ENCODE data around the gene GLI3.

GLI3 gene

DNA sequence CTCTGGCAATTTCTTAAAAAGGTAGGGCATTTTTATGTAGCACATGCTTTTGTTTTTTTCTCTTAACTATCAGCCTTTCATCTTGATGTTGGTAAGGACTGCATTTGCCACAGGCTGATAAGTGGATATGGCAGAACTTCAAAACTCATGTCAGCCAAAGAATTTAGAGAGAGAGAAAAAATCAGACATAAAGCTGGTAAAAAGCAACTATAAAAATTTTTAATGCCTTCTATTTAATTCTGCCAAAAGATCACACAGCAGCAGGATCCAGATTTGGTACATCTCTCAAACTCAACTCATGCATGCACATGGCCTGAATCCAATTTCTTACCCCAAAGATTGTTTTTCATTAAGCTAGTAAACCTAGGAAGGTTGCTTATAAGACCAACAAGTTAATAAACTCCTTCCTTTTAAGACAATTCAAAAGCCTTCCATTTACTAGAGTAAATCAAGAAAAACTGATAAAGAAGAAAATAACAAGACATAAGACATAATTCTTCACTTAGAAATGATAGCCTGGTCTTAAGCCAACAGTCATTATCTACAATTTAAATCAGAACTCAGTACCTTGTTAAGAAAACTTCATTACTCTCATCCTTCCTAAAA is 69.3 kb downstream of the GLI3 start:
- Histone ChIP-seq H3K4me1 (ENCODE audit: control insufficient read depth in 2 of 2, insufficient read depth in 2 of 2, low read length in 2 of 2) (no peaks in the 10 kb centered on the region), H3K27ac (ENCODE audit: low read depth in 2 of 2, low read length in 2 of 2) (no peak overlapping the region), H3K4me3 (ENCODE audit: low read length in 2 of 2) (no peak overlapping the region), H3K9me3 (ENCODE audit: control insufficient read depth in 2 of 2, low read length in 2 of 2) (no peaks in the 10 kb centered on the region), H3K36me3 (ENCODE audit: control insufficient read depth in 2 of 2, insufficient read depth in 2 of 2, low read length in 2 of 2) (no peaks in the 10 kb centered on the region), H3K9ac (ENCODE audit: low read depth in 1 of 2, low read length in 2 of 2) (no peak overlapping the region), H3K27me3 (ENCODE audit: control insufficient read depth in 2 of 2, insufficient read depth in 2 of 2, low read length in 2 of 2) (no peaks in the 10 kb centered on the region)

DNA sequence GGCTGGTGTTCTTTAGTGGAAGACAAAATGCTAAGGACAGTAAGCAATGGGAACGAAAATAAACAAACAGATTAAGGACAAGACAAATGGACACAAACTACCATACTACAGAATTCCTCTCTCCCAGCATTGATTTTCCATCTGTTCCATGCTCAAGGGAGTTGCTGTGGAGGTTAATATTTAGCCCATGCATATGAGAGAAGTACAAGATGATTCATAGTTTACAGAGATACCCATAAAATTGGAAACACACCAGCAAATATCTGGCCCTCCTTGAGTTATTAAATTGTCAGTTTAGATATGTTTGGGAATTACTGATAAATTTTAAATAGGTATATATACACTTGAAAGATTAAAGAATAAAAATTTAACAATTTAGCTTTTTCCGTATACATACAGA is 69.8 kb downstream of the GLI3 start:
- Histone ChIP-seq H3K36me3 (ENCODE audit: control insufficient read depth in 2 of 2, insufficient read depth in 2 of 2, low read length in 2 of 2) (no peaks in the 10 kb centered on the region), H3K9ac (ENCODE audit: low read depth in 1 of 2, low read length in 2 of 2) (no peak overlapping the region), H3K27me3 (ENCODE audit: control insufficient read depth in 2 of 2, insufficient read depth in 2 of 2, low read length in 2 of 2) (no peaks in the 10 kb centered on the region), H3K4me3 (ENCODE audit: low read length in 2 of 2) (no peak overlapping the region), H3K4me1 (ENCODE audit: control insufficient read depth in 2 of 2, insufficient read depth in 2 of 2, low read length in 2 of 2) (no peaks in the 10 kb centered on the region), H3K9me3 (ENCODE audit: control insufficient read depth in 2 of 2, low read length in 2 of 2) (no peaks in the 10 kb centered on the region), H3K27ac (ENCODE audit: low read depth in 2 of 2, low read length in 2 of 2) (no peak overlapping the region)

DNA sequence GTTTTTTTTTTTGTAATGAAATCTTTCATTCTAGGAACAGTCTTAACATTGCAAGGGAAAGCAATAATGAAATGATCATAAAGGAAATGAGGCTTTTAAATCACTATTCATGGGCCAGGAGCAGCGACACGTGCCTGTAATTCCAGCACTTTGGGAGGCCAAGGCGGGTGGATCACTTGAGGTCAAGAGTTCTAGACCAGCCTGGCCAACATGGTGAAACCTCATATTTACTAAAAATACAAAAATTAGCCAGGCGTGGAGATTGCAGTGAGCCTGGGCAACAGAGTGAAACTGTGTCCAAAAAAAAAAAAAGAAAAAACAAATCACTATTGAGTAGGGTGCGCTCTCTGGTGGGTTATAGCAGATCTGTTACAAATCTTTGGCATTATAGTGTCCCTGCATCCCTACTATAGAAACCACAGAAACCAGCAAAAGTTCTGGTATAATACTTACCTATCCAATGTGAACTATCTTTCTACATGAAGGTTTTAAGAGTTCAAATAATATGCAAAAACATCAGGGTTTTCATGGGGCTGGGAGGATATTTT is 72.1 kb downstream of the GLI3 start:
- no peaks in the 10 kb centered on the region for H3K27me3 ChIP-seq (ENCODE audit: control insufficient read depth in 2 of 2, insufficient read depth in 2 of 2, low read length in 2 of 2)
- H3K9me3 ChIP-seq (ENCODE audit: control insufficient read depth in 2 of 2, low read length in 2 of 2), result no peaks in the 10 kb centered on the region
- no peak overlapping the region for H3K27ac ChIP-seq (ENCODE audit: low read depth in 2 of 2, low read length in 2 of 2)
- no peaks in the 10 kb centered on the region for H3K4me1 ChIP-seq (ENCODE audit: control insufficient read depth in 2 of 2, insufficient read depth in 2 of 2, low read length in 2 of 2)
- H3K4me3 ChIP-seq (ENCODE audit: low read length in 2 of 2), result no peak overlapping the region
- H3K9ac ChIP-seq (ENCODE audit: low read depth in 1 of 2, low read length in 2 of 2), result no peak overlapping the region
- no peaks in the 10 kb centered on the region for H3K36me3 ChIP-seq (ENCODE audit: control insufficient read depth in 2 of 2, insufficient read depth in 2 of 2, low read length in 2 of 2)

DNA sequence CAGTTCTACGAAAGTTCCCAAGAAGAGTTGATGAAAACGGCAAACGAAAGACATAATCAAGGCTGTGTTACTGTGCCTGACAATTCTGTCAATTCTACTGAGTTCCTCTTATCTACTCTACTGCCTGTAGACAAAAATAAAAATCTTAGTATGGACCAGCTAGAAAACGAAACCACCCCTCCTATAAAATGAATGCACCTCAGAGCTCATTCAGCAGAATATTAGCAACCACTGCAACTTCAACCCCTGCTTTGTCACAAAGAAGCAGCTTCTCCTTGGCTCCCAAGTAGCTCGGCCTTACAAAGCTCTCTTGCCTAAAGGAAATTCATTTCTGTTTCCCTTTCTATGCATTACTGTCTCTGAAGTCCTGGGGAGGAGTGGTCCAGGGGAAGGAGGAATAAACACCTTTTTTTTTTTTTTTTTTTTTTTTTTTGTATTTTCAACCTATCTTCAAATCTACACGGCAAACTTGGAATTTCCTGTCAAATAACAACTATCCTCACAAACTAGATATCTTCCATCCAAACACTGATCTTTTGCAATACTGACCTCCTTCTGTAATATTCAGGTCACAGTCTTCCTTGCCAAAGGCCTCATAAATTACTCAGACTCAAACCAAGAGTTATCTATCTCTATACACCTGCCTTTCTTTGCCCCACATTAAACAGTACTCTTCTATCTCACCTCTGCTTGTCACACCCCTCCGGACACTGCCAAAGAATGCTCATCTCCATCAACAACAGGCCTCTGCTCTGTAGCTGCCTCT is 74.3 kb downstream of the GLI3 start:
- no peak overlapping the region for H3K27ac ChIP-seq (ENCODE audit: low read depth in 2 of 2, low read length in 2 of 2)
- no peak overlapping the region for H3K4me3 ChIP-seq (ENCODE audit: low read length in 2 of 2)
- H3K9ac ChIP-seq (ENCODE audit: low read depth in 1 of 2, low read length in 2 of 2), result no peak overlapping the region
- H3K9me3 ChIP-seq (ENCODE audit: control insufficient read depth in 2 of 2, low read length in 2 of 2), result no peaks in the 10 kb centered on the region
- H3K4me1 ChIP-seq (ENCODE audit: control insufficient read depth in 2 of 2, insufficient read depth in 2 of 2, low read length in 2 of 2), result no peaks in the 10 kb centered on the region
- H3K36me3 ChIP-seq (ENCODE audit: control insufficient read depth in 2 of 2, insufficient read depth in 2 of 2, low read length in 2 of 2), result no peaks in the 10 kb centered on the region
- H3K27me3 ChIP-seq (ENCODE audit: control insufficient read depth in 2 of 2, insufficient read depth in 2 of 2, low read length in 2 of 2), result no peaks in the 10 kb centered on the region

DNA sequence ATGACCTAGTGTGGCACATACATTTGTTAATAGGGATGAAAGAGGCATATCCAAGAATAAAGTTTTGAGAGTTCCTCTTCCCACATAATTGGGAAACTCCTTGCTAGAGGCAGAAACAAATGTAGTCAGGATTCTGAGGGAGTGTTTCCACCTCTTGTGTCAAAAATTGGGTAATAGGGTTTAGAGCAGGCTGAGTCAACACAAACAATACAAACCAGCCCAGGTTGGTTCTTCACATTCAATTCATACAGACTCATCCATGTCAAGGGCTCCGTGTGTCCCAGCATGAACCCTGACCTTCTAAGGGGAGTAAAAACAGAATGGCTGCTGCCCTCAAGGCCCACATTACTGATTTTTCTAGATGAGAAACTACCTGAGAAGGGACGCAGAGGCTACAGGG is 75.3 kb downstream of the GLI3 start:
- no peaks in the 10 kb centered on the region for H3K27me3 ChIP-seq (ENCODE audit: control insufficient read depth in 2 of 2, insufficient read depth in 2 of 2, low read length in 2 of 2)
- H3K27ac ChIP-seq (ENCODE audit: low read depth in 2 of 2, low read length in 2 of 2), result no peak overlapping the region
- no peaks in the 10 kb centered on the region for H3K4me1 ChIP-seq (ENCODE audit: control insufficient read depth in 2 of 2, insufficient read depth in 2 of 2, low read length in 2 of 2)
- no peaks in the 10 kb centered on the region for H3K36me3 ChIP-seq (ENCODE audit: control insufficient read depth in 2 of 2, insufficient read depth in 2 of 2, low read length in 2 of 2)
- H3K4me3 ChIP-seq (ENCODE audit: low read length in 2 of 2), result no peak overlapping the region
- H3K9me3 ChIP-seq (ENCODE audit: control insufficient read depth in 2 of 2, low read length in 2 of 2), result no peaks in the 10 kb centered on the region
- H3K9ac ChIP-seq (ENCODE audit: low read depth in 1 of 2, low read length in 2 of 2), result no peak overlapping the region

DNA sequence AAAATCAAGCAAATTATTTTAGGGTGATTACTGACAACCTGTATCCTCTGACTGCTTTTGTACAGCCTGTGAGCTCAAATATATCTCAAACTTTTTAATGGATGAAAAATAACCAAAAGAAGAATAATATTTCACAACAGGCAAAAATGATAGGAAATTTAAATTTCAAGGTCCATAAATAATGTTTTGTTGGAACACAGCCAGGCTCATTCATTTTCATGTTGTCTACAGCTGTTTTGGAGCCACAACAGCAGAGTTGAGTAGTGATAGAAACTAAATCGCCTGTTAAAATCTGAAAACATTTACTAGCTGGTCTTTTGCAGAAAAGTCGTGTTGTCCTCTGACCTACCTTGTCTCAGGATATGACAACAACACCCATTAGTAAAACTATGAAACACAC is 75.9 kb downstream of the GLI3 start:
- Histone ChIP-seq H3K9ac (ENCODE audit: low read depth in 1 of 2, low read length in 2 of 2) (no peak overlapping the region), H3K27me3 (ENCODE audit: control insufficient read depth in 2 of 2, insufficient read depth in 2 of 2, low read length in 2 of 2) (no peaks in the 10 kb centered on the region), H3K9me3 (ENCODE audit: control insufficient read depth in 2 of 2, low read length in 2 of 2) (no peaks in the 10 kb centered on the region), H3K27ac (ENCODE audit: low read depth in 2 of 2, low read length in 2 of 2) (no peak overlapping the region), H3K4me1 (ENCODE audit: control insufficient read depth in 2 of 2, insufficient read depth in 2 of 2, low read length in 2 of 2) (no peaks in the 10 kb centered on the region), H3K4me3 (ENCODE audit: low read length in 2 of 2) (no peak overlapping the region), H3K36me3 (ENCODE audit: control insufficient read depth in 2 of 2, insufficient read depth in 2 of 2, low read length in 2 of 2) (no peaks in the 10 kb centered on the region)

DNA sequence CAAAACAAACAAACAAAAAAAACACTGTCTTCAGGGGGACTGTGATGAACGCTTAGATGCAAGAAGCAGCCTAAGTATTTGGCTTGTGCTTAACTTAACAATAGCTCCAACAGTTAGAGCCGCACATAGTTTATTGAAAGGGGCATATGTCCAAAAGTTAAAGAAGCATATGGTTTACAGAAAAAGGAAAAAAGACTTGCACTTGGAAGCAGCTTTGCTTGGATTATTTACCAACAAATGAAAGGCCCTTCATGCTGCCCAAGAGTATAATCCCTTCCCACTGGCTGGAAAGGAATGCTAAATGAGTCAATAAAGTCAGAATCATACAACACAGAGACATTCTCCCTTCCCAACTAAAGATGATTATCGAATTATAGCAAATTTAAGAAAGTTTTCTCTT is 77.9 kb downstream of the GLI3 start:
- no peak overlapping the region for H3K4me3 ChIP-seq (ENCODE audit: low read length in 2 of 2)
- no peaks in the 10 kb centered on the region for H3K36me3 ChIP-seq (ENCODE audit: control insufficient read depth in 2 of 2, insufficient read depth in 2 of 2, low read length in 2 of 2)
- H3K4me1 ChIP-seq (ENCODE audit: control insufficient read depth in 2 of 2, insufficient read depth in 2 of 2, low read length in 2 of 2), result peaks cover 0 to 6% of the 10 kb centered on the region in 2 donors
- H3K9ac ChIP-seq (ENCODE audit: low read depth in 1 of 2, low read length in 2 of 2), result no peak overlapping the region
- H3K27ac ChIP-seq (ENCODE audit: low read depth in 2 of 2, low read length in 2 of 2), result no peak overlapping the region
- H3K27me3 ChIP-seq (ENCODE audit: control insufficient read depth in 2 of 2, insufficient read depth in 2 of 2, low read length in 2 of 2), result no peaks in the 10 kb centered on the region
- H3K9me3 ChIP-seq (ENCODE audit: control insufficient read depth in 2 of 2, low read length in 2 of 2), result no peaks in the 10 kb centered on the region

DNA sequence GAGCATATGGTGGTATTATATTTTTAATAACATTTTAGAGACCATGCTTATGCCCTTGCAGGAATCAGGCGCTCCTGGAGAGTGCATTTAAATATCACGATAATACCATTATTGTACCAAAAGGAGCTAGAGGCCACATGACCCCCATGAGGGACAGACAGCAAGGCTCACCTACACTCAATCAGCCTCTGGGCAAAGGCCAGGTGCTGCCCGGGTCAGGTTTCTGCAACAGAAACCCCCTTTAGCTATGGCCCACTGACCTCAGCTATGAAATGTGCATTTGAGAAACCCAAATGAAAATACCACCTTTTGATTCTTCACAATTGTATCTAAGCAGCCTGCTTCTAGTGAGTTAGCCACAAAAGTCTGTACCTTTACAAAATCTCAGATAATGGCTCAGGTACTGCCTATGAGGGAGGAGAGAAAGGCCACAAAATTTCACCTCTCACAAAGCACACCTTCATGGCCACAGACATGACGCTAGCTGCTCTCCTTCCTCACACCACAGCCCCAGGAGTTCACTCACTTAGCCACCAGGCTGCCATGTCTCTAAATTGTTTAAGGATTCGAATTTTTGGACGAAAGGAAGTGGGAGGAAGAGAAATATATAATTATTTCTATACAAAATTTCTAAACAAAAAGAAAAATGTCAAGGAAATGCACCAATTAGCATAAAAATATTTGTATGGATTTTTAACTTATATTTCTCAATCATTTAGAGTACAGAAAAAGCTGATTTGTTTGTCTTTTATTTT is 79.9 kb downstream of the GLI3 start:
- H3K27me3 ChIP-seq (ENCODE audit: control insufficient read depth in 2 of 2, insufficient read depth in 2 of 2, low read length in 2 of 2), result no peaks in the 10 kb centered on the region
- H3K9ac ChIP-seq (ENCODE audit: low read depth in 1 of 2, low read length in 2 of 2), result no peak overlapping the region
- H3K4me1 ChIP-seq (ENCODE audit: control insufficient read depth in 2 of 2, insufficient read depth in 2 of 2, low read length in 2 of 2), result peaks cover 0 to 12% of the 10 kb centered on the region in 2 donors
- no peak overlapping the region for H3K4me3 ChIP-seq (ENCODE audit: low read length in 2 of 2)
- H3K9me3 ChIP-seq (ENCODE audit: control insufficient read depth in 2 of 2, low read length in 2 of 2), result no peaks in the 10 kb centered on the region
- no peaks in the 10 kb centered on the region for H3K36me3 ChIP-seq (ENCODE audit: control insufficient read depth in 2 of 2, insufficient read depth in 2 of 2, low read length in 2 of 2)
- H3K27ac ChIP-seq (ENCODE audit: low read depth in 2 of 2, low read length in 2 of 2), result no peak overlapping the region

DNA sequence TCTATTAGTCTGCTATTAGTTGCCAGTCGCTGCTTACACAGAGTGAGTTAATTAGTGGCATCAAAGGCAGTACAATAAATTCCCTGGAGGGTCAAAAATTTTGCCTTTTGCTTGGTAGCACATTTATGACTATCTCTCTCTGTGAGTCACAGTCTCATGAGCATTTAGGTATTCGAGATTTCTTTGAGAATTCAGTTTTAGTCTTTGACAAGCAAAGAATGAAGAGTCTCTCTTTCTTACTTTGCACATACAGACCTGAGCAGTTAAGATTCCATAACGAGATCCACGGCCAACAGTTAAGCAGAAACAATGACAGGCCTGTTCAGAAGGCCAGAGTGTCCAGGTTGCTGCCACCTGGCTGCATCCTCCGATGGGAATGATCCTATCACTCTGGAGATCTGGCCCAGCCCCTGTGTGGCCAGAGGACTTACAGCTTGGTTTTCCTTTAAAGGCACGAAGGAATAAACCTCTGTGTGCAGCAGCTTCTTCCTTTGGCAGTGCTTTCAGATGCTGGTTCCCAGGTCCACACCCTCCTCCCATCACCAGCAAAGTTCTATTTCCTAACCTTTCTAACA is 80.6 kb downstream of the GLI3 start:
- H3K27ac ChIP-seq (ENCODE audit: low read depth in 2 of 2, low read length in 2 of 2), result no peak overlapping the region
- peaks cover 0 to 14% of the 10 kb centered on the region in 2 donors for H3K4me1 ChIP-seq (ENCODE audit: control insufficient read depth in 2 of 2, insufficient read depth in 2 of 2, low read length in 2 of 2)
- no peak overlapping the region for H3K4me3 ChIP-seq (ENCODE audit: low read length in 2 of 2)
- H3K9ac ChIP-seq (ENCODE audit: low read depth in 1 of 2, low read length in 2 of 2), result no peak overlapping the region
- no peaks in the 10 kb centered on the region for H3K9me3 ChIP-seq (ENCODE audit: control insufficient read depth in 2 of 2, low read length in 2 of 2)
- H3K36me3 ChIP-seq (ENCODE audit: control insufficient read depth in 2 of 2, insufficient read depth in 2 of 2, low read length in 2 of 2), result no peaks in the 10 kb centered on the region
- no peaks in the 10 kb centered on the region for H3K27me3 ChIP-seq (ENCODE audit: control insufficient read depth in 2 of 2, insufficient read depth in 2 of 2, low read length in 2 of 2)
